HG02571 (cell line): ENCODE data around the gene IL9.

ENCODE experiments used
- ATAC-seq: cut with Tn5 transposase; IDR thresholded peaks from one replicate; pipeline ENCODE4 v1.9.1; 2021; ENCODE audit warnings: mild to moderate bottlenecking, moderate library complexity; ENCODE audit not compliant: unreplicated experiment

The IL9 gene

GRCh38 chr5:135894276-135894675 lies 1.4 kb downstream of the IL9 start:
- ATAC-seq = no peak

- ATAC-seq = no peak
These were observed 3.9 kb downstream of the IL9 start for GRCh38 chr5:135891791-135892190.

- no peak for ATAC-seq
These were observed 4.4 kb downstream of the IL9 start for GRCh38 chr5:135891268-135891667.

GRCh38 chr5:135890867-135891266 lies 4.8 kb downstream of the IL9 start:
- ATAC-seq = no peak

- ATAC-seq = no peak
These were observed 5.3 kb downstream of the IL9 start for GRCh38 chr5:135890296-135890695.

GRCh38 chr5:135887881-135888614 lies 7.6 kb downstream of the IL9 start:
- ATAC-seq = no peak

GRCh38 chr5:135887447-135887864 lies 8.2 kb downstream of the IL9 start:
- ATAC-seq = peak; percentile 83

- no peak for ATAC-seq
These were observed 9.5 kb downstream of the IL9 start for GRCh38 chr5:135886136-135886535.

- ATAC-seq = no peak
These were observed 10.6 kb downstream of the IL9 start for GRCh38 chr5:135885031-135885430.

GRCh38 chr5:135883441-135883840 lies 12.2 kb downstream of the IL9 start:
- ATAC-seq = no peak

GRCh38 chr5:135883026-135883425 lies 12.6 kb downstream of the IL9 start:
- no peak for ATAC-seq

GRCh38 chr5:135881819-135882218 lies 13.8 kb downstream of the IL9 start:
- ATAC-seq = no peak

- ATAC-seq = no peak
These were observed 14.4 kb downstream of the IL9 start for GRCh38 chr5:135881244-135881643.

- no peak for ATAC-seq
These were observed 14.8 kb downstream of the IL9 start for GRCh38 chr5:135880801-135881200.

GRCh38 chr5:135880278-135880677 lies 15.4 kb downstream of the IL9 start:
- ATAC-seq = no peak

- ATAC-seq = no peak
These were observed 16.1 kb downstream of the IL9 start for GRCh38 chr5:135879591-135879990.

- ATAC-seq = no peak
These were observed 17.5 kb downstream of the IL9 start for GRCh38 chr5:135878156-135878620.

- ATAC-seq = no peak
These were observed 18.0 kb downstream of the IL9 start for GRCh38 chr5:135877570-135878155.

GRCh38 chr5:135876146-135876545 lies 19.5 kb downstream of the IL9 start:
- no peak for ATAC-seq

- ATAC-seq = no peak
These were observed 20.1 kb downstream of the IL9 start for GRCh38 chr5:135875567-135875966.

GRCh38 chr5:135874461-135874860 lies 21.2 kb downstream of the IL9 start:
- no peak for ATAC-seq

GRCh38 chr5:135873831-135874230 lies 21.8 kb downstream of the IL9 start:
- no peak for ATAC-seq
